DMS 273 (cell line): ENCODE measurements around the gene HSH2D.
A peak's percentile ranks its signal among the peaks of the same experiment; 100 is the strongest.
"Not testable (repeated sequence)": the region's sequence is repeated elsewhere in the genome, so short reads cannot be mapped to it uniquely, and the experiment has no call there.

Source experiments
- DNase-seq: peaks from one replicate; lab custom pipeline; 2025; ENCODE audit not compliant: unreplicated experiment; lab: John Stamatoyannopoulos, UW

HSH2D gene, protein sequence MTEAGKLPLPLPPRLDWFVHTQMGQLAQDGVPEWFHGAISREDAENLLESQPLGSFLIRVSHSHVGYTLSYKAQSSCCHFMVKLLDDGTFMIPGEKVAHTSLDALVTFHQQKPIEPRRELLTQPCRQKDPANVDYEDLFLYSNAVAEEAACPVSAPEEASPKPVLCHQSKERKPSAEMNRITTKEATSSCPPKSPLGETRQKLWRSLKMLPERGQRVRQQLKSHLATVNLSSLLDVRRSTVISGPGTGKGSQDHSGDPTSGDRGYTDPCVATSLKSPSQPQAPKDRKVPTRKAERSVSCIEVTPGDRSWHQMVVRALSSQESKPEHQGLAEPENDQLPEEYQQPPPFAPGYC

GRCh38 chr19:16143399-16144215 is at the start of gene HSH2D:
Gene HSH2D, plus strand, starts transcription at chr19:16143685. Its CDS starts 5,066 bp downstream, at chr19:16148751.
- no peak for DNase-seq

DNA sequence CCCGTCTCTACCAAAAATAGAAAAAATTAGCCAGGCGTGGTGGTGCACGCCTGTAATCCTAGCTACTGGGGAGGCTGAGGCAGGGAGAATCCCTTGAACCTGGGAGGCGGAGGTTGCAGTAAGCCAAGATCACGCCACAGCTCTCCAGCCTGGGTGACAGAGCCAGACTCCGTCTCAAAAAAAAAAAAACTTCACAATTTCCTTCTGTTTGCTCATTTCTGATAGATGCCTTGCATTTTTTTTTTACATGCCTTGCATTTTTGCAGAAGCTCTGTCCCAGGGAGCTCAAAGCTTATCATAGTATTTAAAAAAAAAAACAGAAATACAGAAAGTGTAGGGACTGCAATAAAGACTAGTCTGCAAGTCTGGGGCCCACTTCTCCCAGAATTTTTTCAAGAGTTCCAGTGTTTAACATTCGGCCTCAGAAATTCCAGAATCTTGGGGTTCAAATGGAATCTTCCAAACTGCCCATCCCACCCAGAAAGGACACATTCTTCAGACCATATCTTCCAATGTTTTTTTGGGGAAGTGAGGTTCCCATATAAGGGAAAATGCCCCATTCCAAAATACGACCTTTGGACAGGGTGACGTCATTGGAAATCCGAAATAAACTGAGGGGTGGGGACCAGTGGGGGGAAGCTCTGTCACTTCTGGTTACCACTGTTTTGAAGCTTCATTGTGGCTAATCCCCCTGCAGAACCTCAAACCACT is 49.0 kb upstream of the HSH2D start:
- no peak for DNase-seq

- DNase-seq: no peak
Measured at GRCh38 chr19:16095071-16095571, 48.4 kb upstream of the HSH2D start.

DNA sequence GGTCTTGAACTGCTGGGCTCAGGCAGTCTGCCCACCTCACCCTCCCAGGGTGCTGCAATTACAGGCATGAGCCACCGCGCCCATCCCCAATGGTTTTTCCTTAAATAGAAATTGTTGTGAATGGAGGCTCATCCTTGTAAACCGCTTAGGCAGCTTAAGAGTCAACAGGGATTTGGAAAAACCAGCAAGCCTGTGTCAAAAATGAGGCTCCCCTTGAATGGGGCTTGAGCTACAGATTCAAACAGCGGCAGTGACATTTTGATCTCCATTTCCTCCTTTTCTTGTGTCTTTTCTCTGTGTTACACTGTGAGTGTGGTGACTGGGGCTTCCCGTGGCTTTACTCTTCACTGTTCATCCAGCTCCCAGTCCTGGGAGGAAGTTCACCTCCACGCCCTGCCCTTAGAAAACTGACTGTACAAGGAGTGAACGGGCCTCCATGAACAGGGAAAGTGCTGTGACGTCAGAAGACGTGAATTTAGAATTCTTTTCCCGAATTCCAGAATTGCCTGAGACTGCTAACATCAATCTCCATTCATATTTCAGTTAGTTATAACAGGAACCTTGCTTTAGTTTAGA is 47.1 kb upstream of the HSH2D start:
- DNase-seq: no peak

DNA sequence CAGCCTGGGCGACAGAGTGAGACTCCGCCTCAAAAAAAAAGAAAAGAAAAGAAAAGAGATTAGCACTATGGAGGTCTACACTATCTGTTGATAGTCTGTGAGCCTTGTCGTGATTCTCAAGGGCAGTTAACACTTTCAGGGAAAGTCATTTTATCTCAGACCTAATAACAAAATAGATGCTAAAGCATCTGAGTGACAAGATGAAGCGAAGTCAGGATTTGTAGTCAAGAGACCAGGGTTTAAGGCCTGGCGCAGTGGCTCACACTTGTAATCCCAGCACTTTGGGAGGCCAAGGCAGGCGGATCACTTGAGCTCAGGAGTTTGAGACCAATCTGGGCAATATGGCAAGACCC is 45.1 kb upstream of the HSH2D start:
- no peak for DNase-seq

- no peak for DNase-seq
Measured at GRCh38 chr19:16098821-16099220, 44.7 kb upstream of the HSH2D start.

- not testable (repeated sequence) for DNase-seq
Measured at GRCh38 chr19:16099314-16099965, 44.0 kb upstream of the HSH2D start.

DNA sequence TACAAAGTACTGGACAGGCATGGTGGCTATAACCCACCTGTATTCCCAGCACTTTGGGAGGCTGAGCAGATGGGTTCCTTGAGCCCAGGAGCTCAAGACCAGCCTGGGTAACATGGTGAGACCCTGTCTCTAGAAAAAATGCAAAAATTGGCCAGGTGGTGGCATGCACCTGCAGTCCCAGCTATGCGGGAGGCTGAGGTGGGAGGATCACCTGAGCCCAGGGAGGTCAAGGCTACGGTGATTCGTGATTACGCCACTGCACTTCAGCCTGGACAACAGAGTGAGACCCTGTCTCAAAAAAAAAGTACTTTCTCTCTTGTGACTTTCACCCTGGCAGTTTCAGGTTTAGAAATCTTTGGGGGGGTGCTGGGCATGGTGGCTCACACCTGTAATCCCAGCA is 43.0 kb upstream of the HSH2D start:
- no peak for DNase-seq

GRCh38 chr19:16104722-16105121 is 38.8 kb upstream of the HSH2D start:
- no peak for DNase-seq

DNA sequence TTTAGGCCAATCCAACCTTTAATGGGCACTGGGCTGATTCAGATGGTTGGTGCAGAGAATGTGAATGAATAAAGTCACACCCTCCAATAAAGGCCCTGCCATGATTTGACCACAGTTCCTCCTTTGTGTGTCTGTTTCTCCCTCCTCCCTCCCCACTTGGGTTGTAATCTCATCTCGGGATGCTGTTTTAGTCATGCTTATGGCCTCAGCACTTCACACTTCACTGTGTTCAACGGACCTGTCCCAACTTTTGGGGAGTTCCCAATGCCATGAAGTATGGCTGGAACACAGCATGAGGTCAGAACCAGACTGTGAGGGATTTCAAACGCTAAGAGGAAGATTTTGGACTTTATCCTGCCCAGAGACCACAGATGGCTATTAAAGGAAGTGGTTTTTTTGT is 37.4 kb upstream of the HSH2D start:
- DNase-seq: no peak

DNA sequence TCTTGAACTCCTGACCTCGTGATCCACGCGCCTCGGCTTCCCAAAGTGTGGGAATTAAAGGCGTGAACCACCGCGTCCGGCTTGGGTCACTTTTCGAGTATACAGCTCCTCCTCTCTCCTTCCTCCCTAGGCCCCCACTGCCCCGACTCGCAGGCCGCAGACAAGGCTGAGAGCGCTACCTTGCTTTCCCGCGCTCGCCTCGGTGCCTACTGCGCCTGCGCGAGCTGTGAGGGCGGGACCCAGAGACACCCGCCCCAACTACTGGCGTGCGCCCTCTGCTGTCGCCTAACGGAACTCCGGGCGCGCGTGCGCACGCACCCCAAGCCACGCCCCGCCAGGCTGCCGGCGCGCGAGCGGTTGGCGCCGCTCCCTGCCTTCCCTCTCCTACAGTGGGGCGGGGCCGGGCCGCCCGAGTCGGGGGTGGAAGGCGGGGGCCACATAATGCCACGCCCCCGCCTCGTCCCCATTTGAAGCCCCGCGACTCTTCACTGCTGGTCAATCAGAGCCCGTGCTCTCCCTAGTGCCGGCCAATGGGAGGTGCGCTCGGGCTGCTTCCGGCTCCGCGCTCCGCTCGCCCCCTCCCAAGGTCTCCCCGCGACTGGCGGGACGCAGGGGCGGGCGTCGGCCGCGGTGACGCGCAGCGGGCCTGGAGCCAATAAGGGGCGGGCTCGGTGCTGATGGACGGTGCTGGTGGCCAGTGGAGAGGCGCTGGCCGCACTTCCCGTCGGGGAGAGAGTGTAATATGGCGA is 32.2 kb upstream of the HSH2D start, which contains the start of gene RAB8A:
Gene RAB8A (plus strand): TSS at position 730 of the 749 bp plus-strand sequence. CDS start 13 bp downstream, at position 743.
- DNase-seq: peak; percentile 99

GRCh38 chr19:16111909-16112752 is 31.4 kb upstream of the HSH2D start:
- DNase-seq: no peak

DNA sequence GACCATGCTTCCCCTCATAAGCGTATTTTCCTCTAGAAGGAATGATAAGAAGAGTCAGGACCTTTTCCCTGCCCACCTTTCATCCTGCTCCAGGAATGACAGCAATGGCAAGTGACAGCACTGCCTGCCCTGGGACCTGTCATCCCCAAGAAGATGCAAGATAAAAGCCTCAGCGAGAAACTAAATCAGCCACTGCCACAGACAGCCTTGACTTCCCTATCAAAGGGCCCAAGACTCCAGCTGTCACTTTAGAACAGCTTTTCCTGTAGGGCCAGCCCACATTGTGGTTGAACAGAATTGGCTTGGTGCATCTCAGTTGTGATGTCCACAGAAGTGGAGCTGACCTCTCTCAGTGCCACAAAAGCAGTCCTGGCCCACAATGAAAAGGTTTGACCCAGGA is 30.7 kb upstream of the HSH2D start:
- no peak for DNase-seq

DNA sequence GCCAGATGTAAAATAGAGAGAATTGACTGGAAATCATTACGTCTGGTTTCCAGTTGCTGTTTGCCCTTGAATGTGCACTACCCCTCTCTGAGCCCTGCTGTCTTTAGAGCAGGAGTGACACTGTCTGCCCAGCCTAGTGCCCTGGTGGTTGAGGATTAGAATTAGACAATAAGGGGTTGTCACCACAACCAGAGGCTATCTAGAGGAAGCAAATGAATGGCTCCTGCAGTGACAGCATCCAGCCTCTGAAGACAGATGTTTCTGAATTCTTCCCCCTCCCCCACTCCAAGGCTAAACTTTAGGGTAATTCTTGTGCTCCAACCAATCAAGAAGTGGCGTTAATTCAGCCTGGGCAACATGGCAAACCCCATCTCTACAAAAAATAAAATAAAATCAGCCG is 29.8 kb upstream of the HSH2D start:
- peak; percentile 29 for DNase-seq

DNA sequence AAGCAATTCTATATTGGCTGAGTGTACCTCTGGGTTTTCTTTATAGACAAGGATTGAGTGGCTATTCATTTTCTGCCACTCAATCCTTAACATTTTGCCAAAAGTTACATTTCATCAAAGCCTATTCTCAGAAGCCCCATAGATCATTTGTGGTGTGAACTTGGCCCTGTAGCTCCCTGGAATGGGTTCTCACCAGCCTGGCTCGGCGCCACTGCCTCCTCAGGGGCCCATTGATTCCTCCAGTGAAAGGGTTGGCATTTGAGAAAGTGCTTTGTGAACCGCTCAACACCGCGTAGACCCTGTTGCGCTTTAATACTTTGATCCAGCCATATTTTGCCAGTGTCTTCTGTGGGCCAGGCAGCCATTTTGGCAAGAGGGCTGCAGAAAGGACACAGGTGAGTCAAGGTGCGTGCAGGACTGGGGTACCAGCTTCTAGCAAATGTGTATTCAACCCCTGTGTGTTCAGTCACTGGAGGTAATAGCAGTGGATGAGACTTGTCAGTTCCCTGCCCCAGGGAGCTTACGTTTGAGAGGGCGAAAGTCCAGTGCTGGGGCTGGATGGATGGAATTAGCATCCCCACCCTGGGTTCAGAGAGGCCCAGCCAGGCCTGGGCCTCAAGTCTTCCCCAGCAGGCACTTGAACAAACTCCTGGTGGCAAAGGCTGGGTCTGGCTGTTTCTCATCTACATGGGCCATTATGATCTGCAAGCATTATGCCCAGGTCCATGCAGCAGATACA is 28.0 kb upstream of the HSH2D start:
- no peak for DNase-seq

DNA sequence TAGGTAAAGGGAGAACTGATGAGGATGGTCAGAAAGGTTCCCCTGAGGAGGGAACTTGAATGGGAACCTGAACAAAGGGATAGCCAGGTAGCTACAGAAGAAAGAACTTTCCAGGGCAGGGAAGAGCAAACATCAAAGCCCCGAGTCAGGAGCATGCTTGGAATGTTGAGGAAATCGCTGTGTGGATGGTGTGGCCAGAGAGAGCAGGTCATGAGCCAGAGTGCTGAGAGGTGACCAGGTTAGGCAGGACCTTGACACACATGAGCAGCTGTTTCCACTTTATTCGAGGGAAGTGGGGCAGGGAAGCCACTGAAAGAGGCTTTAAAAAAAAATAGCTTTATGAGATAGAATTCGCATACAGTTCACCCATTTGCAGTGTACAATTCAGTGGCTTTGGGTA is 27.4 kb upstream of the HSH2D start:
- no peak for DNase-seq

DNA sequence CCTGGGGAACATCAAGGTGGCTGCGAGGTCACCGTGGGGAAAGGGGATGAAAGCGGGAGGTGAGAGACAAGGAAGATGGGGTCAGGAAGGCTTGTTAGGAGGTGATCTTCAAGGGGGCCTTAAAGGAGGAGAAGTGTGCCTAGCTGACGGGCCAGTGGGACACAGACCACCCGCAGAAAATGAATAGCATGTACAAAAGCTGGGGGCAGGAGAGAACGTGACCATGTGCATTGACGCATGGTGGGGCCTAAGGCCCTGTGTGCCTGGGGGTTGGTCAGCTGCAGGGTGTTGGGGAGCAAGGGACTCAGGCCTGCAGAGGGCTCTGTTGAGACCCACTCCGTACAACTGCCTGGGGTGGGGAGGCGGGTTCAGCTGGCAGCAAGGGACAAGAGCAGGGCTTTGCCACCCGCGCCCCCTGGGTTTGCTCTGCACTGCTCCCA is 25.9 kb upstream of the HSH2D start:
- no peak for DNase-seq

DNA sequence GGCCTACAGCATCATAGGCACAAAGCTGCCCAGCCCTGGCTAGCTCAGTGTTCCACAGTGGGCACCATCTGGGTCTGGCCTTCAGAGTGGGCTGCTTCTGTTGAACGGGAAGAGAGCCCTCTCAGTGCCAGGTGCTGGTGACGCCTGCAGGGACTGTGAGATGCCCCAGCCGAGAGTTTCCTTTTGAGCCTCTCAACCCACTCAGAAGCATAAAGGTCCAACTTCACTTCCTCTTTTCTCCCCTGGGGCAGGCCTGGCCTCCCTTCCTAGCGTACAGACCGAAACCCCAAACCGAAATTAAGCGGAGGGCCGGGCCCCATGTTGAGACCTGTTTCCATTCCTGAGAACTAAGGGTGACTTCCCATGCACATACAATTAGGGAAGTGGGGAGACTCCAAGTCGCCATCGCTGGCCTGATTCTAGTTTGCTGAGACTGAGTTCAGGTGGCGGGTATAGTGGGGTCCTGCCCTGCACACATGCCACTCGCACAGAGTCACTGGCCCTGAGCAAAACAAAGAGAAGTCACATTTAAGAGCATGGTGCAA is 24.9 kb upstream of the HSH2D start:
- DNase-seq: no peak
